OCI-LY1 (cell line): ENCODE results near the gene PWP1.

Experiments used
- CTCF ChIP-seq: fragments of 200-600 bp; sonication (generic), shearing (Covaris generic); IDR thresholded peaks from 2 replicates; pipeline ENCODE4 v1.5.1; 2017; ENCODE audit warnings: mild to moderate bottlenecking, antibody characterized with exemption, low read length, moderate library complexity, mixed read lengths
- EZH2 ChIP-seq: fragments of 200-600 bp; sonication (generic), shearing (Covaris generic); IDR thresholded peaks from 2 replicates; pipeline ENCODE4 v1.8.0; 2017; ENCODE audit warnings: borderline replicate concordance, mixed run types, mild to moderate bottlenecking, antibody characterized with exemption, low read length, moderate library complexity, mixed read lengths

- TF ChIP-seq CTCF (peak; percentile 58), EZH2 (no peak)
Measured at GRCh38 chr12:107670999-107671643, 14.5 kb upstream of the PWP1 start.
